ENCODE data around the gene MYL12B.
"Not testable (repeated sequence)": the region's sequence is repeated elsewhere in the genome, so short reads cannot be mapped to it uniquely, and the experiment has no call there.

Gene MYL12B

GRCh38 chr18:3263132-3263700 lies 1.3 kb downstream of the MYL12B start:
- no peak for DNase-seq

- DNase-seq = no peak
Measured at GRCh38 chr18:3264362-3264761, 2.4 kb downstream of the MYL12B start.

- no peak for DNase-seq
Measured at GRCh38 chr18:3265564-3266033, 3.7 kb downstream of the MYL12B start.

GRCh38 chr18:3266062-3266608 lies 4.2 kb downstream of the MYL12B start:
- no peak for DNase-seq

- DNase-seq = no peak
Measured at GRCh38 chr18:3268306-3268705, 6.4 kb downstream of the MYL12B start.

GRCh38 chr18:3269241-3269913 lies 7.4 kb downstream of the MYL12B start:
- no peak for DNase-seq

- no peak for DNase-seq
Measured at GRCh38 chr18:3269914-3270299, 8.0 kb downstream of the MYL12B start.

GRCh38 chr18:3273042-3273441 lies 11.1 kb downstream of the MYL12B start:
- no peak for DNase-seq

GRCh38 chr18:3277643-3278213 lies 15.8 kb downstream of the MYL12B start:
- DNase-seq = not testable (repeated sequence)

GRCh38 chr18:3279201-3280185 lies 17.6 kb downstream of the MYL12B start:
- no peak for DNase-seq

GRCh38 chr18:3281456-3282400 lies 19.8 kb downstream of the MYL12B start:
- DNase-seq = no peak

- no peak for DNase-seq
Measured at GRCh38 chr18:3283253-3283863, 21.4 kb downstream of the MYL12B start.

GRCh38 chr18:3283908-3284307 lies 22.0 kb downstream of the MYL12B start:
- DNase-seq = no peak

GRCh38 chr18:3284501-3284900 lies 22.6 kb downstream of the MYL12B start:
- no peak for DNase-seq

GRCh38 chr18:3286159-3286558 lies 24.2 kb downstream of the MYL12B start:
- no peak for DNase-seq

GRCh38 chr18:3293196-3293951 lies 31.4 kb downstream of the MYL12B start:
- DNase-seq = no peak

GRCh38 chr18:3294435-3295080 lies 32.6 kb downstream of the MYL12B start:
- no peak for DNase-seq

GRCh38 chr18:3297025-3297984 lies 35.4 kb downstream of the MYL12B start:
- peak; percentile 91 for DNase-seq

- DNase-seq = no peak
Measured at GRCh38 chr18:3304832-3305231, 42.9 kb downstream of the MYL12B start.

All from CD4-positive, alpha-beta T cell treated with Interleukin-15 for 1 hour (primary cell).